Activated CD4-positive, alpha-beta T cell treated with anti-CD3 and anti-CD28 coated beads for 36 hours (primary cell): ENCODE measurements around the gene LRRN2. TPM values are rescaled to one million over a fixed set of nuclear protein-coding genes. Genes with fewer than 3 reads are reported as not detected.
"Not testable (repeated sequence)": the region's sequence is repeated elsewhere in the genome, so short reads cannot be mapped to it uniquely, and the experiment has no call there.

Experiments used
- ATAC-seq: fragments of 200-7000 bp; cut with Tn5 transposase; one replicate; pipeline ENCODE4 v1.10.0; 2021; ENCODE audit warnings: mild to moderate bottlenecking, moderate library complexity
- CTCF ChIA-PET: fragments of 350-600 bp; sonication (Branson Sonifier 250); formaldehyde crosslinking; loops from one replicate; lab custom pipeline; 2021; ENCODE audit warnings: antibody characterized with exemption; lab: Charles Lee
- POLR2A ChIA-PET: fragments of 350-600 bp; sonication (Branson Sonifier 250); formaldehyde crosslinking; loops from one replicate; lab custom pipeline; 2021; ENCODE audit warnings: antibody characterized with exemption, inconsistent platforms; lab: Charles Lee
- DNase-seq: peaks from one replicate; pipeline ENCODE4 v3.0.0-alpha.2; 2020
- H3K27ac Mint-ChIP-seq: one replicate; pipeline ENCODE4 v1.8.0; 2021; ENCODE audit warnings: mixed read lengths
- H3K27me3 Mint-ChIP-seq: one replicate; pipeline ENCODE4 v1.8.0; 2021; ENCODE audit warnings: mixed read lengths
- H3K36me3 Mint-ChIP-seq: one replicate; pipeline ENCODE4 v1.8.0; 2021; ENCODE audit warnings: low read depth, mixed read lengths
- H3K4me1 Mint-ChIP-seq: one replicate; pipeline ENCODE4 v1.8.0; 2021; ENCODE audit warnings: mixed read lengths
- H3K4me3 Mint-ChIP-seq: one replicate; pipeline ENCODE4 v1.8.0; 2021; ENCODE audit warnings: mild to moderate bottlenecking, moderate library complexity, mixed read lengths
- H3K9me3 Mint-ChIP-seq: one replicate; pipeline ENCODE4 v1.8.0; 2021; ENCODE audit warnings: low read depth, mixed read lengths
- intact Hi-C, 2 experiments: fragments of 100-400 bp; cut with DNase I in 1 of 2; cut with micrococcal nuclease in 1 of 2; formaldehyde crosslinking; loops; one replicate each; pipeline versions ENCODE4 v1.14.2 to v1.15.1; 2022 to 2024; cut with DNase I, micrococcal nuclease
- total RNA-seq, 2 experiments: library from RNA; stranded (reverse); gene quantifications; one replicate each; pipeline ENCODE4 v1.2.3, GENCODE V29; 2021

Gene LRRN2
- total RNA-seq: under 1 TPM in 1 of 2 experiments, not detected in 1; 0.05 TPM

GRCh38 chr1:204685236-204686006, at the start of gene LRRN2:
Gene LRRN2 (minus strand): TSS chr1:204685738. CDS start chr1:204619992, 65,746 bp downstream.
- no peaks in the 10 kb centered on the region for H3K36me3 Mint-ChIP-seq
- CTCF ChIA-PET: interaction anchor here (0.6 kb wide), 1 partner anchor 8 kb away, joined by 4 read pairs; no protein-coding TSS in a partner anchor
- no peak for DNase-seq
- intact Hi-C loops: no loop called here
- H3K27me3 Mint-ChIP-seq: peaks cover 29% of the 10 kb centered on the region
- H3K9me3 Mint-ChIP-seq: no peaks in the 10 kb centered on the region
- peak within 1 kb of the TSS; percentile 18 for H3K4me3 Mint-ChIP-seq
- POLR2A ChIA-PET: no interaction called here
- H3K27ac Mint-ChIP-seq: no peak within 1 kb of the TSS
- ATAC-seq: peak; percentile 16
- H3K4me1 Mint-ChIP-seq: peaks cover 9% of the 10 kb centered on the region

DNA sequence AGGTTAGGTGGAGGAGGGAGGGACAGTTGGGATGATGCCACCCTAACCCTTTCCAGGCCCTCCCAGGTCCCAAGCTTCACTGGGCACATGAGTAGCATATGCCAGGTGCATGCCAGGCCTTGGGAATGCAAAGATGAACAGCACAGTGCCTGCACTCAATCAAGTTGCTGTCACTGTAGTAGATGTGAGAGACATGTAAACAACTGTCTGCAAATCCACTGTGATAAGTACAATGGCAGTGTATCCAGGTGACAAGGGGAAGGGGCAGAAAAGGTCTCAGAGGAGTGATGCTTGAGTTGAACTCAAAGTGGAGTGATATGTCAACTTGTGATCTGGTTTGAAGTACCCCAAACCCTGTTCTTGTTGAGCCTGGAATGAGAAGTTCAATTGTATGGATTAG, 49.5 kb upstream of the LRRN2 start:
- Mint-ChIP-seq H3K36me3 (no peaks in the 10 kb centered on the region), H3K9me3 (peaks cover 5% of the 10 kb centered on the region), H3K4me3 (no peak overlapping the region), H3K27me3 (peaks cover 7% of the 10 kb centered on the region), H3K4me1 (no peaks in the 10 kb centered on the region), H3K27ac (no peak overlapping the region)
- no peak for ATAC-seq
- ChIA-PET CTCF (no interaction called here), POLR2A (no interaction called here)
- intact Hi-C loops: no loop called here
- no peak for DNase-seq

DNA sequence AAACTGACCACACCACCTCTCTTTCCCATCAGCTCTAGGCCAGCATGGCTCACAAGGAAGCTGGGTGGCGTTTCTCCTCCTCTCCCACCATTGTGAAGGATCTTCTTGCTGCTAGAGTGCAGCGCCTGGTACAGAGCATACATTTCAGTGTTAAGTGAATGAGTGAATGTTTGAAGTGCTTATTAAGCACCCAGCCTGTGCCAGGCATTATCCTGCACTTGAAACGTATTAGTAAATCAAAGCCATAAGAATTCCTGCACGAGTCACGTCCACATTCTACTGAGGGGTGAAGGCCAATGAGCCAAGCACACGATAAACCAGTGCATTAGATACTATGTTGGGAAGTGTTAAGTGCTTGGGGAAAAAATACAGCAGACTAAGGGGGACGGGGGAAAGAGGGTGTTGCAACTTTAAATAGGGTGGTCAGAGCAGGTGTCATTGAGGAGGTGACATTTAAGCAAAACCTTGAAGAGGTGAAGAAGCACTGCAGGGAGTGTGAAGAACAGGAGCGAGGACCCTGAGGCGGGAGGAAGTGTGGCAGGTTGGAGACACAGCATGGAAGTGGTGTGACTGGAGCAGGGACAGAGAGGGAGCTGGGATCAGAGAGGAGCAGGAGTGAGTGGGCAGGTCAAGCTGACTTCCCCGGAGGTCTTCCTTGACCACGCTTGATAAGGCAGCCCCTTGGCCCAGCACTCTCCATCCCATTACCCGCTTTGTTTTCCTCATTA, 48.5 kb upstream of the LRRN2 start:
- H3K4me1 Mint-ChIP-seq: no peaks in the 10 kb centered on the region
- no peak overlapping the region for H3K4me3 Mint-ChIP-seq
- intact Hi-C loops: no loop called here
- ATAC-seq (no peak), DNase-seq (no peak)
- peaks cover 7% of the 10 kb centered on the region for H3K27me3 Mint-ChIP-seq
- no peak overlapping the region for H3K27ac Mint-ChIP-seq
- H3K9me3 Mint-ChIP-seq: peaks cover 5% of the 10 kb centered on the region
- ChIA-PET CTCF (no interaction called here), POLR2A (no interaction called here)
- no peaks in the 10 kb centered on the region for H3K36me3 Mint-ChIP-seq

DNA sequence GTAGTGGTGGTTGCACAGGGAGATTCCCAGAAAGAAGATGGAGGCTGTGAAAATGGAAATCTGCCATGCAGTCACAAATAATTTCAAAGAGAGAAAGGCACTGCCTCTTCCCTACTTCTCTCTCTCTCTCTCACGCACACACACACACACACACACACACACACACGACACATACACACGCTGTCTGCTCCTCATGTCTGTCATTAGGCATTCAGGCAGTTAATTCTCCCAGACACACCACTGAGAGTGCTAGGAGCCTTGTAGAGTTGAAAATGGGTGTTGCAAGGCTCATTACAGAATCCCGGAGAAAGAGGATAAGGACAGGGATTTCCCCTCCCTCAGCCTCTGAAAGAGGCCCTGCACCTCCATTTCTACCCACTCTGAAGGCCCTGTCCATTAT, 47.8 kb upstream of the LRRN2 start:
- intact Hi-C loops: no loop called here
- Mint-ChIP-seq H3K4me1 (no peaks in the 10 kb centered on the region), H3K9me3 (peaks cover 3% of the 10 kb centered on the region), H3K27me3 (peaks cover 5% of the 10 kb centered on the region), H3K4me3 (no peak overlapping the region), H3K36me3 (no peaks in the 10 kb centered on the region), H3K27ac (no peak overlapping the region)
- DNase-seq (no peak), ATAC-seq (no peak)
- CTCF ChIA-PET: interaction anchor here (0.6 to 0.8 kb wide), 2 partner anchors 635 to 668 kb away, joined by 3 read pairs; no protein-coding TSS in a partner anchor
- POLR2A ChIA-PET: interaction anchor here (0.6 kb wide), 1 partner anchor 177 kb away, joined by 4 read pairs; no protein-coding TSS in a partner anchor

DNA sequence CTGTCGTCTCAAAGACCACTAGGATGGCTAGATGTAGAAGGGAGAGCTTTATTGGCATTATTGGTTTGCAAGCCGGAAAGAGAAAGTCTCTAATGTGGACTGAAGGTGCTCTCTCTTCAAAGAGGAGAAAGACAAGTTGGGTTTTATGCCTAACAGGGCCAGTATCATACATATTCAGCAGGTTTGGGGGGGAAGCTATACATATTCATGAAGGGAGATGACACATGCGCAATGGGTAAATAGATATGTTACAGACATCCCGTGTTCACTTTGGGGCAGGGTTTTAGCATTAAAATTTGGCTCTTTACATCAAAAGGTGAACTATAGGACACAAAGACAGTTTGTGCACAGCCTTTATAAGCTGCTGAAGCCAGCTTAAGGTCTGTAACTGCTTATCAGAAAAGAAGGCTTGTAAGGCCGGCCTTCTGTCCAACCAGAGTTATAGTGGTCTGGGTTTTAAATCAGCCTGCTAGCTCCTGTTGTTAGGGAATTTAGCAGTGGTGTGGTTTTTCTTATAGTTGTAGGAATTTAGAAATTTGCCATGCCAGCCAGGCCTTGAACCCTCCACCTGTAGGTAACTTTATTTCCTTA, 46.5 kb upstream of the LRRN2 start:
- Mint-ChIP-seq H3K4me1 (no peaks in the 10 kb centered on the region), H3K4me3 (no peak overlapping the region), H3K27ac (no peak overlapping the region), H3K36me3 (no peaks in the 10 kb centered on the region), H3K27me3 (peaks cover 5% of the 10 kb centered on the region), H3K9me3 (no peaks in the 10 kb centered on the region)
- no peak for DNase-seq
- intact Hi-C loops: no loop called here
- ChIA-PET POLR2A (interaction anchor here (0.5 kb wide), 1 partner anchor 105 kb away, joined by 3 read pairs; no protein-coding TSS in a partner anchor), CTCF (interaction anchor here (0.9 to 1.2 kb wide), 3 partner anchors 15 to 75 kb away, joined by 3 to 8 read pairs (median 3); no protein-coding TSS in a partner anchor)
- no peak for ATAC-seq

DNA sequence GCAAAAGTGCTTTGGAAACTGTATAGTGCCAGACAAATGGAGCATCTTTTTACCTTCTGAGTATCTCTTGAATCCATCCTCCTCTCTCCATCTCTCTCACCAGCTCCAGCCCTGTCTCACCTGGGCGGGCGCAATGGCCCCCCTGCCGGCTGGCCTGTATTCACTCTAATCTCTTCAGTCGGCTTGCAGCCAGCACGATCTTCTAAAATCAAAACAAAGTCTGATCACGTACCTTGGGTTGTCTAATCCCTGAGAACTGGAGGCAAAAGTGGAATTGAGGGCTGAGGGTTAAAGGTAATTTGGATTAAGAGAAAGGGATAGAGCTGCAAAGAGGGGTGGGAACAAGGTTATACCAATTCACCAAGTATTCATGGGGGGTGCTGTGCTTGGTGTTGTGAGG, 46.0 kb upstream of the LRRN2 start:
- Mint-ChIP-seq H3K36me3 (no peaks in the 10 kb centered on the region), H3K9me3 (no peaks in the 10 kb centered on the region), H3K4me1 (peaks cover under 1% of the 10 kb centered on the region), H3K27ac (no peak overlapping the region), H3K27me3 (peaks cover under 1% of the 10 kb centered on the region), H3K4me3 (no peak overlapping the region)
- ChIA-PET CTCF (interaction anchor here (0.9 kb wide), 1 partner anchor 16 kb away, joined by 8 read pairs; no protein-coding TSS in a partner anchor), POLR2A (no interaction called here)
- no peak for ATAC-seq
- no peak for DNase-seq
- intact Hi-C loops: no loop called here

- H3K27ac Mint-ChIP-seq: no peak overlapping the region
- ChIA-PET CTCF (interaction anchor here (0.6 kb wide), 1 partner anchor 76 kb away, joined by 4 read pairs; no protein-coding TSS in a partner anchor), POLR2A (no interaction called here)
Measured at GRCh38 chr1:204730826-204731459, 45.4 kb upstream of the LRRN2 start.

DNA sequence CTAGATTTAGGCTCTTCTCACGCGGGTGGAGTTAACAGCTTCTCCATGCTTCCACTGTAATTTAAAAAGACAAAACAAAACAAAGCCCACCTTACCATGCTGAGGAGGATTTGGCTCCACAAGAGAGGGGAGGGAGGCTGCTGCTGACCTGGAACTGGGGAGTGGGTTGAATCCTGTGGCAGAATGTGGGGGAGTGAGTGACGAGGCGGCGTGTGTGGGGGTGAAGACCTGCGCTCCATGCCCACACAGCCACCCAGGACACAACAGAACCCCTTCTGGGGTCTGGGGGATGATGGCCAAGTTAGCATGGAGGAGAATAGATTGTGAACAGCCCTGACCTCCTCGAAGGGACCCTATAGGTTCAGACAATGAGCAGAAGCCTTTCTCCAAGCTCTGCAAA, 44.0 kb upstream of the LRRN2 start:
- Mint-ChIP-seq H3K27me3 (no peaks in the 10 kb centered on the region), H3K9me3 (no peaks in the 10 kb centered on the region), H3K4me3 (no peak overlapping the region), H3K36me3 (no peaks in the 10 kb centered on the region), H3K4me1 (peaks cover 3% of the 10 kb centered on the region), H3K27ac (no peak overlapping the region)
- CTCF ChIA-PET: interaction anchor here (0.7 to 2.6 kb wide), 3 partner anchors 17 to 889 kb away, joined by 3 to 6 read pairs (median 3); no protein-coding TSS in a partner anchor
- ATAC-seq (no peak), DNase-seq (no peak)
- POLR2A ChIA-PET: no interaction called here
- intact Hi-C loops: no loop called here

More at GRCh38 chr1:204730826-204731459, 45.4 kb upstream of the LRRN2 start:
- Mint-ChIP-seq H3K4me3 (no peak overlapping the region), H3K36me3 (no peaks in the 10 kb centered on the region), H3K27me3 (no peaks in the 10 kb centered on the region), H3K9me3 (no peaks in the 10 kb centered on the region), H3K4me1 (peaks cover 3% of the 10 kb centered on the region)
- no peak for ATAC-seq
- intact Hi-C loops: no loop called here
- no peak for DNase-seq

DNA sequence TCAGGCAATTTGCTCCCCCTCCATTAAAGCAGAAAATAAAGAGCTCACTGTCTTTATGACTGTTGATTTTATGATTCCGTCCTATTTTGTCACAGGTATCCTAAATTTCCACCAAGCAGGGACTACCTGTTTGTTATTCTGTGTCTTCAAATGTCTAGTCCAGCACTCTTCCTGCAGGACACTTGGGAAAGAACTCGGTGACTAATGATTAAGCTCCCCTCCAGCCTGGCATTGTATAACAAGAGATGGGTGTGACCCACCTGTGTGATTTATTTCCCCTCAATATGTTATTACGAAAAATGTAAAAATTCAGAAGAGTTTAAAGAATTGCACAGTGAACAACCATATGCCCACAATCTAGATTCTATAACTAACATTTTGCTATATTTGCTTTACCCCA, 42.9 kb upstream of the LRRN2 start:
- Mint-ChIP-seq H3K4me3 (no peak overlapping the region), H3K27me3 (no peaks in the 10 kb centered on the region), H3K9me3 (no peaks in the 10 kb centered on the region), H3K36me3 (no peaks in the 10 kb centered on the region), H3K4me1 (peaks cover 3% of the 10 kb centered on the region), H3K27ac (no peak overlapping the region)
- POLR2A ChIA-PET: no interaction called here
- CTCF ChIA-PET: interaction anchor here (2.6 kb wide), 1 partner anchor 18 kb away, joined by 6 read pairs; no protein-coding TSS in a partner anchor
- DNase-seq: no peak
- no peak for ATAC-seq
- intact Hi-C loops: no loop called here

GRCh38 chr1:204728045-204728444, 42.5 kb upstream of the LRRN2 start:
- POLR2A ChIA-PET: no interaction called here
- H3K36me3 Mint-ChIP-seq: no peaks in the 10 kb centered on the region
- no peak overlapping the region for H3K4me3 Mint-ChIP-seq
- CTCF ChIA-PET: interaction anchor here (2.6 kb wide), 1 partner anchor 19 kb away, joined by 6 read pairs; no protein-coding TSS in a partner anchor
- no peak for DNase-seq
- intact Hi-C loops: no loop called here
- peaks cover 3% of the 10 kb centered on the region for H3K4me1 Mint-ChIP-seq
- ATAC-seq: no peak
- no peaks in the 10 kb centered on the region for H3K27me3 Mint-ChIP-seq
- no peaks in the 10 kb centered on the region for H3K9me3 Mint-ChIP-seq
- H3K27ac Mint-ChIP-seq: no peak overlapping the region

DNA sequence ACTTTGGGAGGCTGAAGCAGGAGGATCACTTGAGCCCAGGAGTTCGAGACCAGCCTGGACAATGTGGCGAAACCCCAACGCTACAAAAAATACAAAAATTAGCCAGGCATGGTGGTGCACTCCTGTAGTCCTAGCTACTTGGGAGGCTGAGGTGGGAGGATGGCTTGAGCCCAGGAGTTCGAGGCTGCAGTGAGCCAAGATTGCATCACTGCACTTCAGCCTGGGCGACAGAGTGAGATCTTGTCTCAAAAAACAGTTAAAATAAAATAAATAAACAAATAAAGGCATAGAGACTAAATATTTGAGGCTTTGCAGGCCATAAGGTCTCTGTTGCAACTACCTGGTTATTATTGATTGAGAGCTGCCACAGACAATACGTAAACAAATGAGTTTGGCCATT, 41.9 kb upstream of the LRRN2 start:
- intact Hi-C loops, H3K27me3 Mint-ChIP-seq, H3K27ac Mint-ChIP-seq, H3K9me3 Mint-ChIP-seq, H3K36me3 Mint-ChIP-seq, H3K4me1 Mint-ChIP-seq, ATAC-seq, DNase-seq, H3K4me3 Mint-ChIP-seq, POLR2A ChIA-PET: not testable (repeated sequence)
- CTCF ChIA-PET: interaction anchor here (2.6 kb wide), 1 partner anchor 19 kb away, joined by 6 read pairs; no protein-coding TSS in a partner anchor
